HL-60/S4 (cell line): ENCODE measurements around the gene PEX7.
"Not testable (repeated sequence)": the region's sequence is repeated elsewhere in the genome, so short reads cannot be mapped to it uniquely, and the experiment has no call there.

ENCODE experiments used
- in situ Hi-C: fragments of 300-500 bp; cut with MboI; formaldehyde crosslinking; loops from 2 replicates; pipeline ENCODE4 v1.14.3; 2022; ENCODE audit warnings: low sequenced_read_pairs

The PEX7 gene

DNA sequence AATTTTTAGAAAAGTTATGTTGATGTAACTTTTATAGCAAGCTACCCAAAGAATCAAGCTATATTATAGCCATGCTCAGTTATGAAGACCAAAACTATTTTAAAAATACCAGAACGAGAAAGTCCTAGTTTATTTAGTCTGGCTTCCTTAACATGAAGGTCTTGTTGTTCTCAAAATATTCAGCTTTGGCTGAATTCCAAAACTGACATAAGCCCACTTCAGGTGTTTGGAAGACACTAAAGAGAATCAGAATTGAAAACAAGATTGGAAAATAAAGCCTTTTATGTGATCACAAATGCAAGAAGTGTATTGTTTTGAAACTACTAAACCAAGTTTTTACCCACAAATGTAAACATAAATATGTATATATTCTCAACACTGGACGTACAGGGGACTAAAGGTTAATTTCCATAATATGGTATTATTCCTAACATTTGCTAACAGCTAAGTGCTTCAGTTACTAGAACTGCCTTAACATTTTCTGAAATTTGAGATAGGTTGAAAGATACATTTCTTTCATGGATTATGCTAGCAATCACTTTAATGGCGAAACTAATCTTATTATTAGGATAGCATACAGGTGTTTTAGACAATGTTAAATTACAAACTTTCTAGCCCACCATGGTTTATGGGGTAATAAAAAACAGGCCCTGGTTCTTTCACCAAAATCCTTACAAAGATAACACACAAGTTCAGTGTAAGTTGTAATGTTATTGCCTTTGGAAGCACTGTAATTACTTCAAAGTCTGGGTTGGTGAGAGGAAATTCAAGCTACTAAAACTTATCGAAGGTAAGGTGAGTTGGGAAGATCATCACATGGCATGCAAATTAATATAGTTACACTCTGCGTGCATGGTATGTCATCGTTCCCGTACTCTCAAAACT lies 31.7 kb upstream of the PEX7 start:
- in situ Hi-C loops, result loop anchor here (5.0 kb wide), 1 partner anchor 143 kb away; no protein-coding TSS in a partner anchor

DNA sequence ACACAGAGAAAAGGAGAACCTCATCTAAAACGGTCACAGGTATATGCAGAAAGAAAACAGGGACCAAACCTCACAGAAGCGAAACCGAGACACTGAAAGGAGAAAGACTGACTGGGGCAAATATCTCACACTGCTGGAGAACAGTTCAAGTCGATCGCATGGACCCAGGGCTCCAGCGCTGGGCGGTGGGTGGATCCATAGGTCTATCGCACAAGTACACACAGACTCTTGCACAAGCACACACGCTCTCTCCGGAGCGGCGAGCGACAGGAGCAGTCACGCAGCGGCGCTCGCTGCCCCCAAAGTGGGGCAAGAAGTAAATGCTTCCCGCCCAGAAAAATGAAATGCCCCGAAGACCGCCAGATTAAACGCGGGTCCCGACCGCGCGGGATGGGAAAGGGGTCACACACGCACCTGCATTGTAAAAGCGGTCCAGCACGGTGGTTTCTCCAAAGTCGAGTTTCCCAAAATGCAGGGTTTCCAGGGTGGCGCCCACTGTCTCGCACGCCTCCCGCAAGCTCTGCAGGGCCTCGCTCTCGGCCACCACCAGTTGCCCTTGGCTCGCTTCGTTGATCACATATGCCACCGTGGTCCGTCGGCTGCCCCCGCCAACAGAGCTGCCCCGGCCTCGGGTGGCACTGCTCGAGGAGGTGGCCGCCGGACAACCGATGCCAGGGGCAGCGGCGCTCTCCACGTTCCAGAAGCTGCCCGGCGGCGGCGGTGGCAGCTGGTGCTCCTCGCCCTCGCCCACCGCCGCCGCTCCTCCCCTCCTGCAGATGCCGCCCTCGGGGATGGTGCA lies 30.9 kb upstream of the PEX7 start:
- in situ Hi-C loops, result loop anchor here (5.0 kb wide), 1 partner anchor 144 kb away; no protein-coding TSS in a partner anchor

DNA sequence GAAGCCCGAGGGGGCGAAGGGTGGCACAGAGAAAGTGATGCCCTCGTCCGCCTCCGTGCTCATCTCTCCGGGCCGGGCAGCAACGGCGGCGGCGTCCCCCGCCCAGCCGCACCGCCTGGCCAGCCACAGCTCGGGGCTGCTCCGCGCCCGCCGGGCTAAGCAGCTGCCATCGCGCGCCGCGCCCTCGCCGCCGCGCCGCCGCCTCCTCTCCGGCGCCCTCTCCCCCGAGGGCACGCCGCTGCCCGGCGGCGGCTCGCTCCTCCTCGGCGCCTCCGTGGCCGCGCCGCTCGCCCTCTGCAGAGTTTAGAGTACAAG lies 30.3 kb upstream of the PEX7 start:
- in situ Hi-C loops, result loop anchor here (5.0 kb wide), 1 partner anchor 145 kb away; no protein-coding TSS in a partner anchor

DNA sequence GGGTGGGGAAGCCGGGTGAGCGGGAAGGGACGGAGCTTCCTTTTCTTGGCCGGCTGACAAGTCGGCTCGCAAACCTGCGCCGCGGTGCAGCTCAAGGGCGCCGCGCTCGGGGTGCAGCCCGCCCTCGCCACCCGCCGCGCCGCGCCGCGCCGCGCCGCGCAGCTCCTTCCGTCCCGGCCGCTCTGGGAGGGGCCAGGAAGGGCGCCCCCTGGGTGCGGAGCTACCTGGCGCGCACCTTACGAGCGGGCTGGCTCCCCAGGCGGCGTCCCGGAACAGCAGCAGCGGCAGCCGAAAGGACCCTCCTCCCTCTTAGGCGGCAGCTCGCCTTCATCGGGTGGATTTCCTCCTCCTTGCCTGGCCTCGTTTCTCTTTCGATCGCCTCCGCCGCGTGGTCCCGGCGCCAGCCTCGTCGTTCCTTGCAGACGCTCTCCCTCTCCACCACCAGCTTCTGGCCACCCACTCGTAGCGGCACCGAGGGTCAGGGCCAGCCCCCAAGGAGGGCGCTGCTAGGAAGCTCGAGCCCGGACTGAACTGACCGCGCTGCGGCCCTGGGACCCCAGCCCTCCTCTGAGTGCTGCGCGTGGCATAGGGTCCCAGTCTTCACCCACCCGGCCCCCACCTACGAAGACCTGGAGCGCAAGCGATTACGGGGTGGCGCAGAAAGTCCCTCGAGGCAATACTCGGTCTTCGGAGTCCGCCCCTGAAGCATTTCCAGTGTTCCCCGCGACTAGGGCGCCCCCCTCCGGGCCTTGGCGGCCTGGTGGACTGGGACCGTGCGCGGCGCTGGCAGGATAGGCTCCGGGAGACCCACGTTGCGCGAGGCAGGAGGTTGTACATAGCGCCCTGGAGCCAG lies 29.8 kb upstream of the PEX7 start, which contains the start of gene MAP3K5:
Gene MAP3K5, minus strand, starts transcription at position 68 of the 853 bp plus-strand sequence. CDS start 320 bp downstream, outside the sequence.
- in situ Hi-C loops, result loop anchor here (5.0 kb wide), 1 partner anchor 145 kb away; no protein-coding TSS in a partner anchor

DNA sequence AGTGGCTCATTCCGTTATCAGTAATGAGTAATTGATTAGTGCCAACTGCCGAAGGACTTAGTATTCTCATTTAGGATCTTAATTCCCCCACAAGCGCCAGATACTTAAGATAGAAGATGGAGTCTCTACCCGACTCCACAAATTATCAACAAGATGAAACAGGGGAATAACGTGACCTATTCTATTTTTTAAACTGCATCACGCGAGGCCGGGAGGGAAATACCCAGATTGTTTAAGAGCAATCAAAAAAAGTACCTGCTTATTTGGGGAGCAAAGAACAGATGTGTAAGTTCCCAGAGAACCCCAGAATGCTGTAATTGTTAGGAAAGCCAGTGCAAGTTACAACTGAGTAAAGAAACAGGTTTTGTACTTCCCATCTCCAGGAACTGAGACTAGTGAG lies 29.0 kb upstream of the PEX7 start:
- in situ Hi-C loops, result loop anchor here (5.0 kb wide), 1 partner anchor 146 kb away; no protein-coding TSS in a partner anchor

DNA sequence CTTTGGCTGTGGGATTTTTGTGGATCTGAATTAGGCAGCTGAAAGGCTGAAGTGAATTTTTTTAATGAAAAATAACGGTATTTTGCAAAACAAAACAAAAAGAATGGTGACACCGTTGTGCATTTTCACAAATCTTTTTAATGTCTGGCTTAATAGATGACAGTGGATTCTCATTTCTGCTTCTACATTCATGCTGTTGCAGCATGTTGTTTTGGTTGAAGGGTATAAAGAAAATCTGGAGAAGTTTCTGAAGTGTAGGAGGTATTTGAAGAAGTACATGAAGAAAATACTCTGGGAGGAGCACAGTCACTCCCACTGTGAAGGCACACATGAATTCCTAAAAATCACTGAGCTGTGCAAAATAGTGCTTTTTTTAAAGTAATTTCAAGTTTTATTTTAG lies 27.0 kb upstream of the PEX7 start:
- in situ Hi-C loops, result no loop called here

DNA sequence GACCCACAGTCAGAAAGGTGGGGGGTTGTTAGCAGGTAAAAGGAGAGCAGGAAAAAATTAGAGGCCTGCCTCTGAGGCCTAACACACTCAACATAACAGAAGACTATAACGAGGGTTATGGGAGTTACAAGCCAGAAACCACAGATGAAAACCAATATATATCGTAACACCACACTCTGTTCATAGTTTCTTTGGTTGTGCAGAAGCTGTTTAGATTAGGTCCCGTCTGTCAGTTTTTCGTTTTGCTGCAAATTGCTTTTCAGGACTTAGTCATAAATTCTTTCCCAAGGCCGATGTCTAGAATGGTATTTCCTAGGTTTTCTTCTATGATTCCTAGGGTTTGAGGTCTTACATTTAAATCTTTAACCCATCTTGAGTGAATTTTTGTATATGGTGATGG lies 26.4 kb upstream of the PEX7 start:
- in situ Hi-C loops, result no loop called here

DNA sequence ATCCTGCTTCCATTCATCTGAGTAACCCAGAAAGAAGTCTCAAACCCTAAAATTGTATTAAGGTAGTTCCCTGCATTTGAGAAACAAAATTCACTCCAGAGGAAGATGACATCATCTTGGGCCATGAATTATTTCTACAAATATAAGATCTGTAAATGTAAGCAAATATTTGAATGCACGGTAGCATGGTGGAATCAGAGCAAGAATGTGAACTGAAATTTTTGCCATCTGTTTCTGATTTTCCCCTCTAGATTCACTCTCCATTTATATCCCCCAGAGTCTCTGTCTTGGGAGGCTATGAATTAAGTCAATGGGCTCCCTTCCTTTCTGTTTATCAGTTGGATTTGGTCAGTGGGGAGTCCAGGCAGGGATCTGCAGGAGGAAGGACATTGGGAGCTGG lies 24.3 kb upstream of the PEX7 start:
- in situ Hi-C loops, result no loop called here

DNA sequence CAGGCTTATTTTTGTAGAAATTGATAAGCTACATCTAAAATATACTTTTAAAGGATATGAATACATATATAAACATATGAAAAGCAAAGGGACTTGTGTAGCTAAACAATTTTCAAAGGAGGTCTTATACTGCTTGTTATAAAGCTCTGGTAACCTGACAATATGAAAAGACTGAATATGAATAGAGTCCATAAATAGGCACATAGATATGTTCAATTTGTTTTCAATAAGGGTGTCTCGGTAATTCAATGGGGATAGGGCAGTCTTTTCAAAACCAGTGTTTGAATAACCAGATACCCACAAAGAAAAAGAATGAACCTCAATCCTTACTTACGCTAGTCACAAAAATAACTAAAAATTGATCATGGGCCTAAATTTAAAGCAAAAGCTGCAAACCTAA lies 20.8 kb upstream of the PEX7 start:
- in situ Hi-C loops, result no loop called here

DNA sequence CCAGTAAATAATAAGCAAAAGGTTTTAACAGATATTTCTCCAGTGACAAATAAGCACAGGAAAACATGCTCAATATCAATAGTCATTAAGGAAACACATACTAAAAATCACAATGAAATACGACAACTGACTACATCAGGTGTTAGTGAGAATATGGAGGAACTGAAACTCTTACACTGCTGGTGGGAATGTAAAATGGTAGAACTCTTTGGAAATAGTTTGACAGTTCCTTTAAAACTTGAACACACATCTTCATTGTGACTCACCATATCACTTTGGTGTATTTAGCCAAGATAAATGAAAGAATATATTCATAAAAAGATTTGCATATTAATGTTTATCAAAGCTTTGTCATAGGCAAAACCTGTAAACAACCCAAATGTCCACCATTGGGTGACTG lies 18.8 kb upstream of the PEX7 start:
- in situ Hi-C loops, result no loop called here

DNA sequence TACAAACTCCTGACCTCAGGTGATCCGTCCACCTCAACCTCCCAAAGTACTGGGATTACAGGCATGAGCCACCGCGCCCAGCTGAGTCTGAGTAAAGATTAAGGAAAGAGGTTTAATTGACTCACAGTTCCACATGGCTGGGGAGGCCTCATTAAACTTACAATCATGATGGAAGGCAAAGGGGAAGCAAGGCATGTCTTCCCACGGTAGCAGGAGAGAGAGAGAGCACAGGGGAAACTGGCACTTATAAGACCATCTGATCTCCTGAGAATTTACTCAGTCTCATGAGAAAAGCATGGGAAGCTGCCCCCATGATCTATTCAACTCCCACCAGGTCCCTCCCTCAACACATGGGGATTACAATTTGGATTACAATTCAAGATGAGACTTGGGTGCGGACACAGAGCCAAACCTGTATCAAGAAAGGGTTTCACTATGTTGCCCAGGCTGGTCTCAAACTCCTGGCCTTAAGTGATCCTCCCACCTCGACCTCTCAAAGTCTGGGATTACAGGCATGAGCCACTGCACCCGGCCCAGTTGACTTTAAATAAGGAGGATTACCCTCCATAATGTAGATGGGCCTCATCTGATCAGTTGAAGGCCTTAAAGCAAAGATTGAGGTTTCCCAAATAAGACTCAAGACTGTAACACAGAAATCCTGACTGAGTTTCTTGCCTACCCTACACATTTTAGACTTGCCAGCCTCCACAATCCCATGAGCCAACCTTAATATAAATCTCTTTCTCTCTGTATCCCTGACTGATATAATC lies 13.1 kb upstream of the PEX7 start:
- in situ Hi-C loops, result no loop called here

DNA sequence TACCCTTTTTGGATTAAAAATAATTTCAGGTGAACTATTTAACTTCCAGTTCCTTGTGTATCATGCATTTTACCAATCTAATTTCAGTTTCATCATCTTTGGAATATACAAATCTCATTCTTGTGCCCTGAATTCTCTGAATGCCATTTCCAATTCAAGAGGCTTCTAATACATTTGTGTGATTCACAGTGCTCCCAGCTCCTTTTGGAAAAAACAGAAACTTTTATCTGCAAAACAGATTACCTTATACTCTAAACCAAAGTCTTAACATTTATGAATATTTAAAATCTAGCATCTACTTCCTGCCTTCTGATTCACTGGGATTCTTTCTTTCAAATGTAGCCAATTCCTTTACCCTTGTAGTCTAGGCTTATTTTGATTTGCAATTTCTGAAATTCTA lies 11.1 kb upstream of the PEX7 start:
- in situ Hi-C loops, result no loop called here

DNA sequence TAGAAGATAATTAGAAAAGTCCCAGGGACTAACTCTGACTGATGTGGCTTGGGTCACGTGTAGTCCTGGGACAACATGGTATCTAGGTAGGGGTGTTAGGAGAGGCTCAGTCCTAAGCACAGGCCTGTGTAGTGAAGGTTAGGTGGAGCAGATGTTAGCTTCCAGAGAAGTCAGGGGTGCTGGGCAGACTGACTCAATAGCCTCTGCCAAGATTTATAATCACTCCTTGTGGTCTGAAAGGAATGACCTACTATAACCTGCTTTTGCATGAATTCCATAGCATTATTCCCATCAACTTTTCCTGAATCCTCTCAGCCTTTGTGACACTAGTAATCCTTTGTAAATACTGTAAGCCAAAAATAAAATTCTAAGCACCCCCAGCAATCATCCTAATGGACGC lies 10.2 kb upstream of the PEX7 start:
- in situ Hi-C loops, result no loop called here

DNA sequence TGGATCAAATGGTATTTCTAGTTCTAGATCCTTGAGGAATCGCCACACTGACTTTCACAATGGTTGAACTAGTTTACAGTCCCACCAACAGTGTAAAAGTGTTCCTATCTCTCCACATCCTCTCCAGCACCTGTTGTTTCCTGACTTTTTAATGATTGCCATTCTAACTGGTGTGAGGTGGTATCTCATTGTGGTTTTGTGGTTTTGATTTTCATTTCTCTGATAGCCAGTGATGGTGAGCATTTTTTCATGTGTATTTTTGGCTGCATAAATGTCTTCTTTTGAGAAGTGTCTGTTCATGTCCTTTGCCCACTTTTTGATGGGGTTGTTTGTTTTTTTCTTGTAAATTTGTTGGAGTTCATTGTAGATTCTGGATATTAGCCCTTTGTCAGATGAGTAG lies 6.8 kb upstream of the PEX7 start:
- in situ Hi-C loops, result not testable (repeated sequence)

DNA sequence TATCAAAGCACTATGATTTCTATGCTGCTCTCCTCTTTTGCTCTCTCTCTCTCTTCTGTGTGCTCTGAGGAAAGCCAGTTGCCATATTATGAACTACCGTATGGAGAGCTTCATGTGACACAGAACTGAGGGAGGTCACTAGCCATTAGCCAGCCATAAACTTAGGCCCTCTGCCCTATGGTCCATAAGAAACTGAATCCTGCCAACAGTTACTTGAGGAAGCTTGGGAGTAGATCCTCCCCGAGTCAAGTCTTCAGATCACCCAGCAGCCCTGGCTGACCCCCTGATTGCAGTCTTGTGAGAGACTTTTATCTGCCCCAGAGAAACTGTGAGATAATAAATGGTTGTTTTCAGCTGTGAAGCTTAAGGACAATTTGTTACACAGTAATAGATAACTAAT lies 5.7 kb upstream of the PEX7 start:
- in situ Hi-C loops, result no loop called here

DNA sequence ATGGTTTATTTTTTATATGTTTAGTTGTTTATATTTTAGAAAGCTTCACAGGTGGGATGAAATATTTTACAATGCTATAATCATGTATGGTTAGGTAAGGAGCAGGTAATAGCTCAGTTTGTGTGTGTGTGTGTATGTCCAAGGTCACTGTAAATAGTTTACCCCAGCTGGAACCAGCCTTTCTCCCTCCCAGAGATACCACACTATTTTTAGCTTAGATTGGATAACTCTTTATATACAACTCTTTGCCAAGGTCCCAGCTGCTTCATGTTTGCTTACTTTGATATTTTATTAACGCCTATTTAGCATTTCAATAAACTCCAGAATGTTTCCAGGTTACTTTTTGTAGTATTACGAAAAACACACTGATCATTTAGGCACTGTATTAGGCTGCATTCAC lies 1.8 kb upstream of the PEX7 start:
- in situ Hi-C loops, result no loop called here

DNA sequence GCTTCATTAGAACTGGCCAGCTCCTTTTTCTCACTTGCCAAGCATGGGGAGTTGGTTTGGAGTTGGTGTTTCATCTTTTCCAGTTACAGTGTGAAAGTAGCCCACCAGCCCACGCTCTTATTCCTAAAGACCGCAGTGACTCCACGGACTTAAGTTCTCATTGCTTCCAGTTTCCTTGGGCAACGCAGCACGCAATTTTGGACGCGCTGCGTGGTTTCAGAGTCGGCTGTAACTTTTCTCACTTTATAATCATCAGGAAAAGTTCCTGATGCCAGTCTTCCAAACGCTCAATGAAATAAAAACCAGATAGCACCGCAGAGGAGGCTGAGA lies 381 bp upstream of the PEX7 start:
- in situ Hi-C loops, result no loop called here

DNA sequence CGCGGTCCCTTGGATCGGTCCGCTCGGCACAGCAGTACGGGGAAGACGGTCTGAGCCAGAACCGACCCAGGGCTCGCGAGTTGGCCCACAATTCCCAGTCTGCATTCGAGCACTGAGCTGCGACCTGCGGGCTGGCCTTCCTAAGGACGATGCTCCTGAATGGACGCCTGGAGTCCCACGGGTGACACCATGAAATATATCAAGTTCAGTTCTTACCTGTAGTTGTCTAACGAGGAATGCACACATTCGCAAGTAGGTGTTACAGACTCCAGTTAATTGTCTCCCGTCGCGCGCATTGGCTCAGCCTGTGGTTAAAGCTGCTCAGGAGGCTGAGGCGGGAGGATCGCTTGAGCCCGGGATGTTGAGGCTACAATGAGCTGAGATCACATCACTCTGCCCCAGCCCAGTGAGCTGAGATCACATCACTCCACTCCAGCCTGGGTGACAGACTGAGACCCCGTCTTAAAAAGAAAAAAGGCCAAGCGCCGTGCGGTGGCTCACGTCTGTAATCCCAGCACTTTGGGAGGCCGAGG lies 802 bp downstream of the PEX7 start:
- in situ Hi-C loops, result no loop called here

DNA sequence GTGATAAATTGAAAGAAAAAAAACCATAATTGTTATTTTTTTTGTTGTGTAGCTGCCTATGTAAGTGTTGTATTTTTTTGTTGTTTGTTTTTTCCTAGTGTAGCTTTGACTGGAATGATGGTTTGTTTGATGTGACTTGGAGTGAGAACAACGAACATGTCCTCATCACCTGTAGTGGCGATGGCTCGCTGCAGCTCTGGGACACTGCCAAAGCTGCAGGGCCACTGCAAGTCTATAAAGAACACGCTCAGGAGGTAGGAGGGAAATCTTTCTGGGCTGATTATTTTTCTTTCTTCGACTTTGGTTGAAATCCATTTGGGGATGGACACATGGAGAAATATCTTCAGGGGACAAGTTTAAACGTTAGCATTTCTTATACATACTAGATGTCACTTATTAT lies 3.8 kb downstream of the PEX7 start:
- in situ Hi-C loops, result no loop called here
